OCI-LY1 (cell line): ENCODE data around the gene NKAIN4.

ENCODE experiments used
- H2AFZ ChIP-seq: fragments of 200-600 bp; sonication (generic), shearing (Covaris generic); 2 replicates; pipeline ENCODE4 v1.6.0; 2014; ENCODE audit warnings: antibody characterized with exemption, mild to moderate bottlenecking, low read length
- H3F3A ChIP-seq: fragments of 200-600 bp; sonication (generic), shearing (Covaris generic); 2 replicates; pipeline ENCODE4 v1.6.0; 2014; ENCODE audit warnings: mild to moderate bottlenecking, antibody characterized with exemption, low read length, moderate library complexity; ENCODE audit not compliant: insufficient read depth
- H3K27ac ChIP-seq: fragments of 200-600 bp; sonication (generic); 2 replicates; pipeline ENCODE4 v1.5.1; 2014; ENCODE audit warnings: low read length, mixed run types, mild to moderate bottlenecking, low read depth; ENCODE audit not compliant: poor library complexity, severe bottlenecking
- H3K27me3 ChIP-seq: fragments of 200-600 bp; sonication (generic); 2 replicates; pipeline ENCODE4 v1.6.0; 2014; ENCODE audit warnings: antibody characterized with exemption, mild to moderate bottlenecking, low read length, moderate library complexity; ENCODE audit not compliant: insufficient read depth
- H3K36me3 ChIP-seq: fragments of 200-600 bp; sonication (generic); 2 replicates; pipeline ENCODE4 v1.6.1; 2014; ENCODE audit warnings: mild to moderate bottlenecking, antibody characterized with exemption, low read length, moderate library complexity, mixed read lengths; ENCODE audit not compliant: insufficient read depth
- H3K4me1 ChIP-seq: fragments of 200-600 bp; sonication (generic); 2 replicates; pipeline ENCODE4 v1.5.1; 2014; ENCODE audit warnings: mild to moderate bottlenecking, low read length, moderate library complexity; ENCODE audit not compliant: insufficient read depth, severe bottlenecking
- H3K4me2 ChIP-seq: fragments of 200-600 bp; sonication (generic), shearing (Covaris generic); 2 replicates; pipeline ENCODE4 v1.6.1; 2014; ENCODE audit warnings: low read length
- H3K4me3 ChIP-seq: fragments of 200-600 bp; sonication (generic); 2 replicates; pipeline ENCODE4 v1.5.1; 2014; ENCODE audit warnings: low read length, low read depth, mild to moderate bottlenecking, mixed read lengths; ENCODE audit not compliant: poor library complexity, severe bottlenecking
- H3K79me2 ChIP-seq: fragments of 200-600 bp; shearing (Covaris generic); 2 replicates; pipeline ENCODE4 v1.6.1; 2016; ENCODE audit warnings: mixed run types, low read length, mixed read lengths; ENCODE audit not compliant: insufficient read depth
- H3K9ac ChIP-seq: fragments of 200-600 bp; sonication (generic), shearing (Covaris generic); 2 replicates; pipeline ENCODE4 v1.6.1; 2014; ENCODE audit warnings: mild to moderate bottlenecking, low read length, mixed read lengths
- H3K9me2 ChIP-seq: fragments of 200-600 bp; sonication (generic), shearing (Covaris generic); 2 replicates; pipeline ENCODE4 v1.6.1; 2014; ENCODE audit warnings: low read depth, mild to moderate bottlenecking, low read length, mixed read lengths
- H3K9me3 ChIP-seq: fragments of 200-600 bp; shearing (Covaris generic); 2 replicates; pipeline ENCODE4 v1.6.1; 2014; ENCODE audit warnings: low read length, mixed read lengths
- H4K20me1 ChIP-seq: fragments of 200-600 bp; sonication (generic), shearing (Covaris generic); 2 replicates; pipeline ENCODE4 v1.6.0; 2016; ENCODE audit warnings: mild to moderate bottlenecking, low read length; ENCODE audit not compliant: insufficient read depth
- CTCF ChIP-seq: fragments of 200-600 bp; sonication (generic), shearing (Covaris generic); IDR thresholded peaks from 2 replicates; pipeline ENCODE4 v1.5.1; 2017; ENCODE audit warnings: mild to moderate bottlenecking, antibody characterized with exemption, low read length, moderate library complexity, mixed read lengths
- EZH2 ChIP-seq: fragments of 200-600 bp; sonication (generic), shearing (Covaris generic); IDR thresholded peaks from 2 replicates; pipeline ENCODE4 v1.8.0; 2017; ENCODE audit warnings: borderline replicate concordance, mixed run types, mild to moderate bottlenecking, antibody characterized with exemption, low read length, moderate library complexity, mixed read lengths

Gene NKAIN4

GRCh38 chr20:63196768-63197470 is 57.3 kb downstream of the NKAIN4 start:
- no peak overlapping the region for H3K4me2 ChIP-seq
- H3K9me3 ChIP-seq, result no peaks in the 10 kb centered on the region
- no peaks in the 10 kb centered on the region for H3F3A ChIP-seq
- H3K79me2 ChIP-seq, result peaks cover 6% of the 10 kb centered on the region; the same call in 1 of the 2 replicates
- H3K27me3 ChIP-seq, result no peaks in the 10 kb centered on the region
- no peak overlapping the region for H2AFZ ChIP-seq
- H3K9me2 ChIP-seq, result no peaks in the 10 kb centered on the region
- no peak overlapping the region for H3K9ac ChIP-seq
- no peak for TF ChIP-seq EZH2
- no peak for TF ChIP-seq CTCF
- H3K27ac ChIP-seq, result no peak overlapping the region
- H3K36me3 ChIP-seq, result peaks cover 50% of the 10 kb centered on the region
- H4K20me1 ChIP-seq, result peaks cover 7% of the 10 kb centered on the region; the same call in 1 of the 2 replicates
- no peaks in the 10 kb centered on the region for H3K4me1 ChIP-seq
- H3K4me3 ChIP-seq, result no peak overlapping the region

- H3K27ac ChIP-seq, result no peak overlapping the region
- H3K79me2 ChIP-seq, result no peaks in the 10 kb centered on the region
- H2AFZ ChIP-seq, result no peak overlapping the region
Measured at GRCh38 chr20:63194797-63195173, 59.5 kb downstream of the NKAIN4 start.

GRCh38 chr20:63194007-63194796 is 60.1 kb downstream of the NKAIN4 start:
- H3F3A ChIP-seq, result no peaks in the 10 kb centered on the region
- H2AFZ ChIP-seq, result no peak overlapping the region
- H3K36me3 ChIP-seq, result peaks cover 33% of the 10 kb centered on the region
- H3K4me3 ChIP-seq, result no peak overlapping the region
- H3K9ac ChIP-seq, result no peak overlapping the region
- H3K4me1 ChIP-seq, result no peaks in the 10 kb centered on the region
- H3K9me3 ChIP-seq, result no peaks in the 10 kb centered on the region
- H3K9me2 ChIP-seq, result no peaks in the 10 kb centered on the region
- no peaks in the 10 kb centered on the region for H3K27me3 ChIP-seq
- 0 out of 2 replicates have a peak, but pooled peaks cover 4% of the 10 kb centered on the region for H4K20me1 ChIP-seq
- H3K27ac ChIP-seq, result no peak overlapping the region
- no peak for TF ChIP-seq EZH2
- TF ChIP-seq CTCF, result no peak
- H3K79me2 ChIP-seq, result no peaks in the 10 kb centered on the region
- H3K4me2 ChIP-seq, result no peak overlapping the region

More at GRCh38 chr20:63194797-63195173, 59.5 kb downstream of the NKAIN4 start:
- H3K9me2 ChIP-seq, result no peaks in the 10 kb centered on the region
- no peak overlapping the region for H3K9ac ChIP-seq
- no peaks in the 10 kb centered on the region for H3F3A ChIP-seq
- H3K27me3 ChIP-seq, result no peaks in the 10 kb centered on the region
- H3K4me3 ChIP-seq, result no peak overlapping the region
- no peaks in the 10 kb centered on the region for H3K9me3 ChIP-seq
- H3K4me1 ChIP-seq, result no peaks in the 10 kb centered on the region
- peaks cover 7% of the 10 kb centered on the region; the same call in 1 of the 2 replicates for H4K20me1 ChIP-seq
- no peak overlapping the region for H3K4me2 ChIP-seq
- TF ChIP-seq CTCF, result no peak
- no peak for TF ChIP-seq EZH2
- H3K36me3 ChIP-seq, result peaks cover 33% of the 10 kb centered on the region
